A549 (cell line): ENCODE results near the gene FBLN7.

Source experiments
- BHLHE40 ChIP-seq: IDR thresholded peaks from 2 replicates; pipeline ENCODE4 v1.6.1; 2012; ENCODE audit warnings: low read depth, low read length, inconsistent platforms
- CBX8 ChIP-seq: fragments of 200-600 bp; sonication (generic); IDR thresholded peaks from 2 replicates; pipeline ENCODE4 v1.6.1; 2016
- CTCF ChIP-seq: fragments of >200 bp; sonication (Bioruptor Twin); formaldehyde crosslinking; IDR thresholded peaks from 3 replicates; pipeline ENCODE4 v1.5.1; 2016
- JUN ChIP-seq, 2 experiments: fragments of >200 bp; sonication (Bioruptor Twin); formaldehyde crosslinking; IDR thresholded peaks; 2 replicates in 1 of 2; 3 replicates in 1 of 2; pipeline ENCODE4 v1.6.1; 2016 to 2017
- KDM5A ChIP-seq: fragments of 200-600 bp; sonication (generic); IDR thresholded peaks from 2 replicates; pipeline ENCODE4 v1.6.1; 2016; ENCODE audit warnings: antibody characterized with exemption, mild to moderate bottlenecking
- MYC ChIP-seq: IDR thresholded peaks from 2 replicates; pipeline ENCODE4 v1.6.1; 2012; ENCODE audit warnings: mild to moderate bottlenecking, inconsistent platforms, low read length, improper control_type of control experiment, borderline replicate concordance
- NR3C1 ChIP-seq: fragments of >200 bp; sonication (Bioruptor Twin); formaldehyde crosslinking; IDR thresholded peaks from 3 replicates; pipeline ENCODE4 v1.6.1; 2017
- PHF8 ChIP-seq: fragments of 200-600 bp; sonication (generic); IDR thresholded peaks from 2 replicates; pipeline ENCODE4 v1.6.1; 2016; ENCODE audit warnings: low read depth, mild to moderate bottlenecking, antibody characterized with exemption, moderate library complexity, borderline replicate concordance
- POLR2A ChIP-seq: IDR thresholded peaks from 2 replicates; pipeline ENCODE4 v1.6.1; 2012; ENCODE audit warnings: mild to moderate bottlenecking, low read length
- RAD21 ChIP-seq, 2 experiments: fragments of >200 bp in 1 of 2; sonication (Bioruptor Twin) in 1 of 2; formaldehyde crosslinking in 1 of 2; IDR thresholded peaks in 1 of 2; conservative IDR thresholded peaks in 1 of 2; 2 replicates in 1 of 2; 3 replicates in 1 of 2; pipeline ENCODE4 v1.6.1; 2012 to 2018; ENCODE audit warnings: inconsistent platforms in 1 of 2
- RARB ChIP-seq: fragments of 250-450 bp; sonication (Bioruptor Pico); IDR thresholded peaks from 2 replicates; pipeline ENCODE4 v1.8.0; 2021; ENCODE audit warnings: mild to moderate bottlenecking, moderate library complexity
- REST ChIP-seq: fragments of 200-600 bp; sonication (generic); IDR thresholded peaks from 2 replicates; pipeline ENCODE4 v1.6.1; 2016; ENCODE audit warnings: antibody characterized with exemption, mild to moderate bottlenecking, moderate library complexity
- TP53 ChIP-seq: fragments of 250-450 bp; sonication (Bioruptor Pico); IDR thresholded peaks from 2 replicates; pipeline ENCODE4 v1.5.0; 2021; ENCODE audit warnings: mild to moderate bottlenecking, moderate library complexity
- ZC3H11A ChIP-seq: fragments of 450-650 bp; IDR thresholded peaks from 2 replicates; pipeline ENCODE4 v1.6.1; 2014; ENCODE audit warnings: antibody characterized with exemption, mild to moderate bottlenecking

GRCh38 chr2:112155331-112156151 lies 17.4 kb downstream of the FBLN7 start:
- TF ChIP-seq JUN (IDR thresholded peaks at IDR 0.05) (no peak), NR3C1 (no peak), RAD21 (conservative IDR thresholded peaks at IDR 0.05 in 1 of 2, IDR thresholded peaks at IDR 0.05 in 1 of 2) (no peak), CTCF (no peak), TP53 (CRISPR knock-in tag) (no peak), REST (no peak), ZC3H11A (no peak), CBX8 (no peak), POLR2A (no peak), PHF8 (no peak), RARB (no peak), MYC (no peak), KDM5A (no peak), BHLHE40 (no peak)
